NCI-H2107 (cell line): Measurements from ENCODE around the gene OR1F1.

Experiments used
- DNase-seq: peaks from one replicate; lab custom pipeline; 2025; lab: John Stamatoyannopoulos, UW

The OR1F1 gene

DNA sequence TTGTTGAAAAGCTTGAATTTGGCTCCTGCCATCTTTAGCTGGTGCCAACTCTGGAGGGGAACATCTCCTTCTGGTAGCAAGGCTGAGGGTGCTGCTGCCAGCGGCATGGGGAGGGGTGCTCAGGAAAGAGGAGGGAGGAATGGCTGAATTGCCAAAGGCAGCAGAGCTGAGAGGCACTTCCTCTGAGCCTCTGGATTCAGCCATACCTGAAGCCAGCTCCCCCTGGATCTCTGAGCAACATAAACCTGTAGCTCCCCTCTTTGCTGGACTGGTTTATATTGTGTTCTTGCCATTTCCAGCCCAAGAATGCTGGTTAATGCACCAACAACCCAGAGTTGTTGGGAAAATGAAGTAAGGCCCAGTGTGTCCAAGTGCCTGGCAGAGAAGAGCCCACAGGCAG, 61.0 kb downstream of the OR1F1 start:
- no peak for DNase-seq

- no peak for DNase-seq
Observed at GRCh38 chr16:3249451-3249850, 61.4 kb downstream of the OR1F1 start.

- DNase-seq, result no peak
Observed at GRCh38 chr16:3252967-3253366, 65.0 kb downstream of the OR1F1 start.

DNA sequence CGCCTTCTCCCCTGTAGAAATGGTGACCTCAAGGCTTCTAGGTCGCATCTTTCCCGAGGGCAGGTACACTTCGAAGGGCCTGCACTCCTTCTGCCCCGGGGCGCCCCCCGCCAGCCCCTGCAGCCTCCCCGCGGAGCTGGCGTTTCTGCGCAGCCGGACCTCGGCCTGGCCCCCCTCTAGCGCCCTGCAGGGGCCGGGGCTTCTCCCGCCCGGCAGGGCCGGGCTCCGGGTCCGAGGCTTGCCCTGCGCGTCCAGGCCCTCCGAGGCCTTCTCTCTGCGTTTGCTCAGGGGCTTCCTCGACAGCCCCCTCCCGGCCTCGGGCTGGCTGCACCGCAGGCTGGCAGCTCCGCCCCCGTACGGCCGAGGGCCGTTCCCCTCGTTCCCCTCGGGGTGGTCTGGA, 66.3 kb downstream of the OR1F1 start:
- DNase-seq, result no peak
